ENCODE results near the gene INAFM2. TPM values are rescaled to one million over a fixed set of nuclear protein-coding genes. Genes with fewer than 3 reads are reported as not detected.

The INAFM2 gene
- total RNA-seq, 1 donor from 2014 or later, result 80.6 TPM

DNA sequence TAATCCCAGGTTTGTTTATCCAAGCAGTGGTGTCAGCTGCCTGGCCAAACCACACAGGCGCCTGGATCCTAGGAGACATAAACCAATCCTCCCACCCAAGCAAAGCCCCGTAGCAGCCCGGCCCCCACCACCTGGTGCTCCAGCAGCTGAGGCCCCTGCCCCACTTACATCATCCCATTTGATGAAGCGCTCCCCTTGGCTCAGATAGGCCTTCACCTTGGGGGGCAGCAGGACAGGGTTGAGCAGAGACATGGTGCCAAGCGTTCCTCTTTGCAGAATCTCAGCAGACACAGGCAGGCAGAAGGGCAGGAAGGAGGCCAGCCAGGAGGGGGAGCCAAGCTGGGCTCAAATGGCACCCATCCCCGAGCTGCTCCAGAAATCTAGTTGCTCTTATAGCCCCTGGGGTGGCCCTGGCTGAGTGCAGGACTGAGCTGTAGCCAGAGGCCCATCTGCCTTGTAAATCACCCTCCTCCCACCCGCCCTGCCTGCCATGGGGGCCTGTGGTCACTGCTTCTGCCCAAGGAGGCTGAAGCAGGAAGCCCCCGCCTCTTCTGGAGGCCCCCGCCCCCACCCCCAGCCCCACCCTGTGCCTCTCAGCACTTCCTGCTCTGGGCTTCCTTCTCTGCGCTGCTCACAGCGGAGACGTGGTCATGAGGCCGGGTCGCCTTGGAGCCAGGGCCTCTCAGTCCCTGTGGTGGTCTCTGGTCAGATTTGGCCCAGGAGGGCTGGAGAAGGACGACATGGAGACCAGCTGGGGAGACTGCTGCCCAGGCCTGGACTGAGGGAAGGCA, 15.9 kb upstream of the INAFM2 start, which contains the start of gene PLCB2:
PLCB2 (minus strand) TSS at position 515 of the 791 bp plus-strand sequence; CDS start at position 252, 263 bp downstream.
- Mint-ChIP-seq H3K9me3 (ENCODE audit: low read depth) (no peaks in the 10 kb centered on the region), H3K36me3 (ENCODE audit: low read depth) (no peaks in the 10 kb centered on the region), H3K4me1 (ENCODE audit: low read depth) (peaks cover 6% of the 10 kb centered on the region), H3K27me3 (ENCODE audit: low read depth) (peaks cover 9% of the 10 kb centered on the region), H3K27ac (ENCODE audit: unreplicated experiment) (no peak within 1 kb of the TSS), H3K4me3 (ENCODE audit: unreplicated experiment) (no peak within 1 kb of the TSS)
- TF ChIP-seq, protein P1, sequence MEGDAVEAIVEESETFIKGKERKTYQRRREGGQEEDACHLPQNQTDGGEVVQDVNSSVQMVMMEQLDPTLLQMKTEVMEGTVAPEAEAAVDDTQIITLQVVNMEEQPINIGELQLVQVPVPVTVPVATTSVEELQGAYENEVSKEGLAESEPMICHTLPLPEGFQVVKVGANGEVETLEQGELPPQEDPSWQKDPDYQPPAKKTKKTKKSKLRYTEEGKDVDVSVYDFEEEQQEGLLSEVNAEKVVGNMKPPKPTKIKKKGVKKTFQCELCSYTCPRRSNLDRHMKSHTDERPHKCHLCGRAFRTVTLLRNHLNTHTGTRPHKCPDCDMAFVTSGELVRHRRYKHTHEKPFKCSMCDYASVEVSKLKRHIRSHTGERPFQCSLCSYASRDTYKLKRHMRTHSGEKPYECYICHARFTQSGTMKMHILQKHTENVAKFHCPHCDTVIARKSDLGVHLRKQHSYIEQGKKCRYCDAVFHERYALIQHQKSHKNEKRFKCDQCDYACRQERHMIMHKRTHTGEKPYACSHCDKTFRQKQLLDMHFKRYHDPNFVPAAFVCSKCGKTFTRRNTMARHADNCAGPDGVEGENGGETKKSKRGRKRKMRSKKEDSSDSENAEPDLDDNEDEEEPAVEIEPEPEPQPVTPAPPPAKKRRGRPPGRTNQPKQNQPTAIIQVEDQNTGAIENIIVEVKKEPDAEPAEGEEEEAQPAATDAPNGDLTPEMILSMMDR (IDR thresholded peaks at IDR 0.05), result peak; percentile 55
- no peak for DNase-seq (ENCODE audit: low spot score)

- Mint-ChIP-seq H3K36me3 (ENCODE audit: low read depth) (no peaks in the 10 kb centered on the region), H3K4me1 (ENCODE audit: low read depth) (peaks cover 20% of the 10 kb centered on the region), H3K27me3 (ENCODE audit: low read depth) (peaks cover 3% of the 10 kb centered on the region), H3K4me3 (ENCODE audit: unreplicated experiment) (no peak overlapping the region), H3K27ac (ENCODE audit: unreplicated experiment) (no peak overlapping the region), H3K9me3 (ENCODE audit: low read depth) (no peaks in the 10 kb centered on the region)
- TF ChIP-seq, protein P1 (IDR thresholded peaks at IDR 0.05), result no peak
- no peak for DNase-seq (ENCODE audit: low spot score)
Measured at GRCh38 chr15:40309344-40309862, 14.1 kb upstream of the INAFM2 start.

DNA sequence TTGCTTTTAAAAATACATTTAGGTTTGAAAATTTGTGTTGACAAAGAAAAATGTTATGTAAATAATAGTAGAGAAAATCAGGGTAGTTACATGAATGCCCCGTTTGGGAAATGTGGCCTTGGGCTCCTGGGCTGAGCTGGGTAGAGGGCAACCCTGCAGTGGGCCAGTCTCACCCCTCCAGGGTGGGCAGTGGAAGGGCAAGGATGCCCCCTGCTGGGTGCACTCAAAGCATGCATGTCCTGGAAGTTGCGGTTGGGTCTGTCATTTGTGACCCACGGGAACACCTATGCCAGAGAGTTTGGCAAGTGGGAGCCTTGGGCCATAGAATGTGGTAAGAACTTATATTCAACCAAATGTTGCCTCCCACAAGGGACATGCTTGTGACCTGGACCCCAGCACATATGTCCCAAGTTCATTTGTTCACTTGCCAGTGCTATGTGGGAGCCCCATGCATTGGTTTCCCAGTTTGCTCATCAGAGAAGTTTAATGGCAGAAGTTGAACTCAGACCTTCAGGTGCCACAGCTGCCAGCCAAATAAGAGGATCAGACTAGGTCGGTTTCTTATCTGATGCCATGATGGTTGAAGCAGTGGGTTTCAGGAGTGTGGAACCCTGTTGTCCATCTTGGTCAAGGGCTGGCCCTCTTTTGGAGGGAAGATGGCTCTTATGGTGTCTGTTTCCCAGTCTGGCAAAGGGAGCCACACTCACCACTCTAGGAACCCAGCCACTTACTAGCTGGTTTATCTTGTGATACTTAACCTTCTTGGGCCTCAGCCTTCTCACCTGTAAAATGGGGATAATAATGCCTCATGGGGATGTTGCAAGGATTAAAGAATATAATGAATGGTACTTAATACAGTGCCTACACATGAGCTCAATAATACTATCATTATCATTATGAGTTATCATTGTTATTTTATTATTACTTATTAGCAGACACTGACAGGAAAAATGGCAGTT, 13.2 kb upstream of the INAFM2 start:
- no peaks in the 10 kb centered on the region for H3K36me3 Mint-ChIP-seq (ENCODE audit: low read depth)

GRCh38 chr15:40310993-40311392, 12.5 kb upstream of the INAFM2 start:
- no peak for DNase-seq (ENCODE audit: low spot score)
- Mint-ChIP-seq H3K9me3 (ENCODE audit: low read depth) (no peaks in the 10 kb centered on the region), H3K36me3 (ENCODE audit: low read depth) (no peaks in the 10 kb centered on the region), H3K27me3 (ENCODE audit: low read depth) (peaks cover 1% of the 10 kb centered on the region), H3K4me3 (ENCODE audit: unreplicated experiment) (no peak overlapping the region), H3K4me1 (ENCODE audit: low read depth) (peaks cover 32% of the 10 kb centered on the region), H3K27ac (ENCODE audit: unreplicated experiment) (no peak overlapping the region)
- TF ChIP-seq, protein P1 (IDR thresholded peaks at IDR 0.05), result no peak

More for the DNA sequence above, 13.2 kb upstream of the INAFM2 start:
- Mint-ChIP-seq H3K4me1 (ENCODE audit: low read depth) (peaks cover 29% of the 10 kb centered on the region), H3K4me3 (ENCODE audit: unreplicated experiment) (no peak overlapping the region), H3K27me3 (ENCODE audit: low read depth) (peaks cover 1% of the 10 kb centered on the region), H3K27ac (ENCODE audit: unreplicated experiment) (no peak overlapping the region), H3K9me3 (ENCODE audit: low read depth) (no peaks in the 10 kb centered on the region)
- TF ChIP-seq, protein P1 (IDR thresholded peaks at IDR 0.05), result peak; percentile 80
- no peak for DNase-seq (ENCODE audit: low spot score)
